Medulla oblongata (tissue), 1 donor: ENCODE results near the gene UPB1.
"Not testable (repeated sequence)": the region's sequence is repeated elsewhere in the genome, so short reads cannot be mapped to it uniquely, and the experiment has no call there.

Experiments
- DNase-seq: peaks from one replicate; pipeline ENCODE4 v3.0.0-alpha.2; 2015; ENCODE audit errors: extremely low spot score

Gene UPB1

GRCh38 chr22:24530968-24531367 is 35.8 kb downstream of the UPB1 start:
- not testable (repeated sequence) for DNase-seq

- DNase-seq, result no peak
These were observed 36.9 kb downstream of the UPB1 start for GRCh38 chr22:24532075-24532474.

- no peak for DNase-seq
These were observed 40.2 kb downstream of the UPB1 start for GRCh38 chr22:24535348-24535747.

GRCh38 chr22:24536089-24536488 is 41.0 kb downstream of the UPB1 start:
- no peak for DNase-seq

GRCh38 chr22:24540470-24540869 is 45.3 kb downstream of the UPB1 start:
- DNase-seq, result peak; percentile 20

GRCh38 chr22:24541681-24542515 is 46.8 kb downstream of the UPB1 start:
- no peak for DNase-seq

- DNase-seq, result peak; percentile 23
These were observed 47.5 kb downstream of the UPB1 start for GRCh38 chr22:24542641-24543040.

- no peak for DNase-seq
These were observed 48.1 kb downstream of the UPB1 start for GRCh38 chr22:24543185-24543601.

- no peak for DNase-seq
These were observed 48.6 kb downstream of the UPB1 start for GRCh38 chr22:24543679-24544243.

GRCh38 chr22:24548812-24549211 is 53.7 kb downstream of the UPB1 start:
- DNase-seq, result no peak

GRCh38 chr22:24550028-24550901 is 55.1 kb downstream of the UPB1 start:
- DNase-seq, result no peak

GRCh38 chr22:24550902-24551435 is 55.8 kb downstream of the UPB1 start:
- no peak for DNase-seq

- DNase-seq, result not testable (repeated sequence)
These were observed 57.6 kb downstream of the UPB1 start for GRCh38 chr22:24552503-24553286.

- no peak for DNase-seq
These were observed 58.6 kb downstream of the UPB1 start for GRCh38 chr22:24553597-24554312.

GRCh38 chr22:24554313-24555164 is 59.4 kb downstream of the UPB1 start, which contains the start of gene GUCD1:
TSS of gene GUCD1 (minus strand) at chr22:24555138. CDS start at chr22:24554991, 147 bp downstream.
- peak; percentile 24 for DNase-seq

- DNase-seq, result peak; percentile 99
These were observed 60.3 kb downstream of the UPB1 start, which contains the start of gene SNRPD3 for GRCh38 chr22:24555165-24556039. TSS of gene SNRPD3 (plus strand) at chr22:24555999. CDS start at chr22:24557675, 1,676 bp downstream.

GRCh38 chr22:24559471-24559870 is 64.3 kb downstream of the UPB1 start:
- DNase-seq, result no peak

- DNase-seq, result no peak
These were observed 68.1 kb downstream of the UPB1 start for GRCh38 chr22:24563246-24563645.
